SK-N-SH (cell line): ENCODE measurements around the gene IPO4.

Source experiments
- ELF1 ChIP-seq: IDR thresholded peaks from 2 replicates; pipeline ENCODE4 v1.4.0; 2012
- EP300 ChIP-seq, 2 experiments: IDR thresholded peaks; 2 replicates each; pipeline versions ENCODE4 v1.4.0 to v1.6.1; 2012; ENCODE audit warnings: borderline replicate concordance in 1 of 2, low read depth in 1 of 2, low read length in 1 of 2
- EZH2phosphoT487 ChIP-seq: fragments of 200-600 bp; sonication (generic); IDR thresholded peaks from 2 replicates; pipeline ENCODE4 v1.6.1; 2017; ENCODE audit warnings: low read depth, mixed run types, mild to moderate bottlenecking, antibody characterized with exemption, moderate library complexity, borderline replicate concordance
- FOXM1 ChIP-seq: IDR thresholded peaks from 2 replicates; pipeline ENCODE4 v1.4.0; 2012; ENCODE audit warnings: low read depth, mild to moderate bottlenecking
- MAX ChIP-seq: IDR thresholded peaks from 2 replicates; pipeline ENCODE4 v1.4.0; 2012; ENCODE audit warnings: low read depth
- NRF1 ChIP-seq: IDR thresholded peaks from 2 replicates; pipeline ENCODE4 v1.6.1; 2012; ENCODE audit warnings: low read depth, mild to moderate bottlenecking, low read length
- PBX3 ChIP-seq: IDR thresholded peaks from 2 replicates; pipeline ENCODE4; 2012
- POLR2AphosphoS5 ChIP-seq: IDR thresholded peaks from 2 replicates; pipeline ENCODE4 v1.6.1; 2012; ENCODE audit warnings: low read depth, low read length
- RAD21 ChIP-seq: IDR thresholded peaks from 2 replicates; pipeline ENCODE4 v1.6.1; 2012; ENCODE audit warnings: mild to moderate bottlenecking, low read length
- REST ChIP-seq: IDR thresholded peaks from 2 replicates; pipeline ENCODE4 v1.6.1; 2012; ENCODE audit warnings: mild to moderate bottlenecking, low read depth, low read length, moderate library complexity
- TEAD4 ChIP-seq: IDR thresholded peaks from 2 replicates; pipeline ENCODE4 v1.4.0; 2012; ENCODE audit warnings: mild to moderate bottlenecking, borderline replicate concordance; ENCODE audit not compliant: insufficient read depth
- TF ChIP-seq, protein P1 (sequence below): IDR thresholded peaks from 2 replicates; pipeline ENCODE4 v1.4.0; 2012; ENCODE audit warnings: low read depth, borderline replicate concordance
- TF ChIP-seq, protein P2 (sequence below): fragments of 200-600 bp; sonication (generic); IDR thresholded peaks from 2 replicates; pipeline ENCODE4 v1.6.1; 2017; ENCODE audit warnings: antibody characterized with exemption, mild to moderate bottlenecking, moderate library complexity

GRCh38 chr14:24186831-24187538 is 1.6 kb downstream of the IPO4 start:
- TF ChIP-seq TEAD4 = no peak
- no peak for TF ChIP-seq FOXM1
- TF ChIP-seq EP300 (IDR thresholded peaks at IDR 0.05; ENCODE audit: borderline replicate concordance in 1 of 2, low read depth in 1 of 2, low read length in 1 of 2) = no peak
- no peak for TF ChIP-seq ELF1
- TF ChIP-seq, protein P1, sequence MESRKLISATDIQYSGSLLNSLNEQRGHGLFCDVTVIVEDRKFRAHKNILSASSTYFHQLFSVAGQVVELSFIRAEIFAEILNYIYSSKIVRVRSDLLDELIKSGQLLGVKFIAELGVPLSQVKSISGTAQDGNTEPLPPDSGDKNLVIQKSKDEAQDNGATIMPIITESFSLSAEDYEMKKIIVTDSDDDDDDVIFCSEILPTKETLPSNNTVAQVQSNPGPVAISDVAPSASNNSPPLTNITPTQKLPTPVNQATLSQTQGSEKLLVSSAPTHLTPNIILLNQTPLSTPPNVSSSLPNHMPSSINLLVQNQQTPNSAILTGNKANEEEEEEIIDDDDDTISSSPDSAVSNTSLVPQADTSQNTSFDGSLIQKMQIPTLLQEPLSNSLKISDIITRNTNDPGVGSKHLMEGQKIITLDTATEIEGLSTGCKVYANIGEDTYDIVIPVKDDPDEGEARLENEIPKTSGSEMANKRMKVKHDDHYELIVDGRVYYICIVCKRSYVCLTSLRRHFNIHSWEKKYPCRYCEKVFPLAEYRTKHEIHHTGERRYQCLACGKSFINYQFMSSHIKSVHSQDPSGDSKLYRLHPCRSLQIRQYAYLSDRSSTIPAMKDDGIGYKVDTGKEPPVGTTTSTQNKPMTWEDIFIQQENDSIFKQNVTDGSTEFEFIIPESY = no peak
- no peak for TF ChIP-seq REST
- TF ChIP-seq PBX3 = no peak
- TF ChIP-seq, protein P2, sequence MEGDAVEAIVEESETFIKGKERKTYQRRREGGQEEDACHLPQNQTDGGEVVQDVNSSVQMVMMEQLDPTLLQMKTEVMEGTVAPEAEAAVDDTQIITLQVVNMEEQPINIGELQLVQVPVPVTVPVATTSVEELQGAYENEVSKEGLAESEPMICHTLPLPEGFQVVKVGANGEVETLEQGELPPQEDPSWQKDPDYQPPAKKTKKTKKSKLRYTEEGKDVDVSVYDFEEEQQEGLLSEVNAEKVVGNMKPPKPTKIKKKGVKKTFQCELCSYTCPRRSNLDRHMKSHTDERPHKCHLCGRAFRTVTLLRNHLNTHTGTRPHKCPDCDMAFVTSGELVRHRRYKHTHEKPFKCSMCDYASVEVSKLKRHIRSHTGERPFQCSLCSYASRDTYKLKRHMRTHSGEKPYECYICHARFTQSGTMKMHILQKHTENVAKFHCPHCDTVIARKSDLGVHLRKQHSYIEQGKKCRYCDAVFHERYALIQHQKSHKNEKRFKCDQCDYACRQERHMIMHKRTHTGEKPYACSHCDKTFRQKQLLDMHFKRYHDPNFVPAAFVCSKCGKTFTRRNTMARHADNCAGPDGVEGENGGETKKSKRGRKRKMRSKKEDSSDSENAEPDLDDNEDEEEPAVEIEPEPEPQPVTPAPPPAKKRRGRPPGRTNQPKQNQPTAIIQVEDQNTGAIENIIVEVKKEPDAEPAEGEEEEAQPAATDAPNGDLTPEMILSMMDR = no peak
- no peak for TF ChIP-seq POLR2AphosphoS5
- TF ChIP-seq MAX = no peak
- no peak for TF ChIP-seq NRF1
- no peak for TF ChIP-seq EZH2phosphoT487
- TF ChIP-seq RAD21 = no peak
